Measurements from ENCODE around the gene RAN. TPM values are rescaled to one million over a fixed set of nuclear protein-coding genes. Genes with fewer than 3 reads are reported as not detected.

Gene RAN
- total and polyA plus RNA-seq, 9 of the 15 experiments (the other 6 are each of a cell fraction or from before 2014, with no cell fraction given): 1,687 to 3,820 (median 2,300) TPM

DNA sequence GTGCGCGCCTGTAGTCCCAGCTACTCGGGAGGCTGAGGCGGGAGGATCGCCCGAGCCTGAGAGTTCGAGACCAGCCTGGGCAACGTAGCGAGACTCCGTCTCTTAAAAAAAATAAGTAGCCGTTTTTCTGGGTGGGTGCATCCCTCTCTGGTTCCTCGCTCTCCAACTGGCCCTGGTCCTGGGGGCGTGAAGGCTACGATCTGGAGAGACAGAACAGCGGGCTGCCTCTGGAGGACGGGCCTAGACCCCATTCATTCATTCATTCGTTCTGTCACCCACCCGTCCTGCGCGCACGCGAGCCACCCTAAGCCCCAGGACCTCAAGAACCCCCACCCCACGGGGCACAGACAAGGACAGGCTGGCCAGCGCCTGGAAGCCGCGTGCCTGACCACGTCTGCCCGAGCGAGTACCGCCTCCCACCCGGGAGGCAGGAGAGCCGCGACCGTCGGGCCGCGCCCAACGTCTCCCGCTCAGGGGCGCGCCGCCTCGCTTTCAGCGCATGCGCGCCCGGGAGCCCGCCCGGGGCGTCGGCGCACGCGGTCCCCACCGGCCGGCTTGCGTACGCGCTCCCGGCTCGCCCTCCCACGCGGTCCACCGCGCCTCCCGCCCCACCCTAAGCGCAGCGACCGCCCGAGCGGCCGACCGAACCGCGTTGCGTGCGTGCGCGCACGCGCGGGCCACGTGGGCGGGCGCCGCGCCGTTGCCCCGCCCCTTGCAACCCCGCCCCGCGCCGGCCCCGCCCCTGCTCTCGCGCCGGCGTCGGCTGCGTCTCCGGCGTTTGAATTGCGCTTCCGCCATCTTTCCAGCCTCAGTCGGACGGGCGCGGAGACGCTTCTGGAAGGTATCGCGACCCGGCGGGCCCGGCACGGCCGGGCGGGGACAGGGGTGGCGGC, at the start of gene RAN (continued):
- TF ChIP-seq, protein P1, sequence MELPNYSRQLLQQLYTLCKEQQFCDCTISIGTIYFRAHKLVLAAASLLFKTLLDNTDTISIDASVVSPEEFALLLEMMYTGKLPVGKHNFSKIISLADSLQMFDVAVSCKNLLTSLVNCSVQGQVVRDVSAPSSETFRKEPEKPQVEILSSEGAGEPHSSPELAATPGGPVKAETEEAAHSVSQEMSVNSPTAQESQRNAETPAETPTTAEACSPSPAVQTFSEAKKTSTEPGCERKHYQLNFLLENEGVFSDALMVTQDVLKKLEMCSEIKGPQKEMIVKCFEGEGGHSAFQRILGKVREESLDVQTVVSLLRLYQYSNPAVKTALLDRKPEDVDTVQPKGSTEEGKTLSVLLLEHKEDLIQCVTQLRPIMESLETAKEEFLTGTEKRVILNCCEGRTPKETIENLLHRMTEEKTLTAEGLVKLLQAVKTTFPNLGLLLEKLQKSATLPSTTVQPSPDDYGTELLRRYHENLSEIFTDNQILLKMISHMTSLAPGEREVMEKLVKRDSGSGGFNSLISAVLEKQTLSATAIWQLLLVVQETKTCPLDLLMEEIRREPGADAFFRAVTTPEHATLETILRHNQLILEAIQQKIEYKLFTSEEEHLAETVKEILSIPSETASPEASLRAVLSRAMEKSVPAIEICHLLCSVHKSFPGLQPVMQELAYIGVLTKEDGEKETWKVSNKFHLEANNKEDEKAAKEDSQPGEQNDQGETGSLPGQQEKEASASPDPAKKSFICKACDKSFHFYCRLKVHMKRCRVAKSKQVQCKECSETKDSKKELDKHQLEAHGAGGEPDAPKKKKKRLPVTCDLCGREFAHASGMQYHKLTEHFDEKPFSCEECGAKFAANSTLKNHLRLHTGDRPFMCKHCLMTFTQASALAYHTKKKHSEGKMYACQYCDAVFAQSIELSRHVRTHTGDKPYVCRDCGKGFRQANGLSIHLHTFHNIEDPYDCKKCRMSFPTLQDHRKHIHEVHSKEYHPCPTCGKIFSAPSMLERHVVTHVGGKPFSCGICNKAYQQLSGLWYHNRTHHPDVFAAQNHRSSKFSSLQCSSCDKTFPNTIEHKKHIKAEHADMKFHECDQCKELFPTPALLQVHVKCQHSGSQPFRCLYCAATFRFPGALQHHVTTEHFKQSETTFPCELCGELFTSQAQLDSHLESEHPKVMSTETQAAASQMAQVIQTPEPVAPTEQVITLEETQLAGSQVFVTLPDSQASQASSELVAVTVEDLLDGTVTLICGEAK (IDR thresholded peaks at IDR 0.05): peak; percentile 50
- TF ChIP-seq, protein P1 (CRISPR knock-in tag; IDR thresholded peaks at IDR 0.05): no peak
- no peak for TF ChIP-seq NR2C1 (IDR thresholded peaks at IDR 0.05)
- no peak for TF ChIP-seq NR2C1 (tag; IDR thresholded peaks at IDR 0.05)
- no peak for TF ChIP-seq C11orf30 (IDR thresholded peaks at IDR 0.05; ENCODE audit: low read depth)
- TF ChIP-seq ZNF263 (CRISPR knock-in tag; IDR thresholded peaks at IDR 0.05; ENCODE audit: borderline replicate concordance): no peak
- 0 out of 2 replicates have a peak, but pooled peaks have one; percentile 93 for TF ChIP-seq SRSF3 (IDR thresholded peaks at IDR 0.05; ENCODE audit: insufficient read depth, low read length)
- peak; percentile 56 for TF ChIP-seq POLR2H (tag; IDR thresholded peaks at IDR 0.05; ENCODE audit: low read depth)
- no peak for TF ChIP-seq SNRNP70 (optimal IDR thresholded peaks at IDR 0.05; ENCODE audit: low read depth, low read length)
- TF ChIP-seq, protein P2, sequence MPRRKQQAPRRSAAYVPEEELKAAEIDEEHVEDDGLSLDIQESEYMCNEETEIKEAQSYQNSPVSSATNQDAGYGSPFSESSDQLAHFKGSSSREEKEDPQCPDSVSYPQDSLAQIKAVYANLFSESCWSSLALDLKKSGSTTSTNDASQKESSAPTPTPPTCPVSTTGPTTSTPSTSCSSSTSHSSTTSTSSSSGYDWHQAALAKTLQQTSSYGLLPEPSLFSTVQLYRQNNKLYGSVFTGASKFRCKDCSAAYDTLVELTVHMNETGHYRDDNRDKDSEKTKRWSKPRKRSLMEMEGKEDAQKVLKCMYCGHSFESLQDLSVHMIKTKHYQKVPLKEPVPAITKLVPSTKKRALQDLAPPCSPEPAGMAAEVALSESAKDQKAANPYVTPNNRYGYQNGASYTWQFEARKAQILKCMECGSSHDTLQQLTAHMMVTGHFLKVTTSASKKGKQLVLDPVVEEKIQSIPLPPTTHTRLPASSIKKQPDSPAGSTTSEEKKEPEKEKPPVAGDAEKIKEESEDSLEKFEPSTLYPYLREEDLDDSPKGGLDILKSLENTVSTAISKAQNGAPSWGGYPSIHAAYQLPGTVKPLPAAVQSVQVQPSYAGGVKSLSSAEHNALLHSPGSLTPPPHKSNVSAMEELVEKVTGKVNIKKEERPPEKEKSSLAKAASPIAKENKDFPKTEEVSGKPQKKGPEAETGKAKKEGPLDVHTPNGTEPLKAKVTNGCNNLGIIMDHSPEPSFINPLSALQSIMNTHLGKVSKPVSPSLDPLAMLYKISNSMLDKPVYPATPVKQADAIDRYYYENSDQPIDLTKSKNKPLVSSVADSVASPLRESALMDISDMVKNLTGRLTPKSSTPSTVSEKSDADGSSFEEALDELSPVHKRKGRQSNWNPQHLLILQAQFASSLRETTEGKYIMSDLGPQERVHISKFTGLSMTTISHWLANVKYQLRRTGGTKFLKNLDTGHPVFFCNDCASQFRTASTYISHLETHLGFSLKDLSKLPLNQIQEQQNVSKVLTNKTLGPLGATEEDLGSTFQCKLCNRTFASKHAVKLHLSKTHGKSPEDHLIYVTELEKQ (CRISPR knock-in tag; IDR thresholded peaks at IDR 0.05): no peak
- TF ChIP-seq TARDBP (IDR thresholded peaks at IDR 0.05): no peak; the same call in 1 of the 2 replicates
- TF ChIP-seq NFE2L1 (tag; IDR thresholded peaks at IDR 0.05; ENCODE audit: borderline replicate concordance, low read depth): no peak
- no peak for TF ChIP-seq HDGF (IDR thresholded peaks at IDR 0.05)
- TF ChIP-seq BRD4 (IDR thresholded peaks at IDR 0.05): no peak; the same call in none of the 2 replicates
- TF ChIP-seq SRSF7 (optimal IDR thresholded peaks at IDR 0.05; ENCODE audit: low read depth, low read length): no peak
- no peak for TF ChIP-seq ZNF764 (CRISPR knock-in tag; IDR thresholded peaks at IDR 0.05; ENCODE audit: low read depth)

Measured in K562 (cell line).